HS-27A (cell line): ENCODE measurements around the gene PRR23A.
"Not testable (repeated sequence)": the region's sequence is repeated elsewhere in the genome, so short reads cannot be mapped to it uniquely, and the experiment has no call there.

Experiments used
- DNase-seq: peaks from one replicate; pipeline ENCODE4 v3.0.0-alpha.2; 2012; ENCODE audit warnings: low read depth, missing footprints

Gene PRR23A

DNA sequence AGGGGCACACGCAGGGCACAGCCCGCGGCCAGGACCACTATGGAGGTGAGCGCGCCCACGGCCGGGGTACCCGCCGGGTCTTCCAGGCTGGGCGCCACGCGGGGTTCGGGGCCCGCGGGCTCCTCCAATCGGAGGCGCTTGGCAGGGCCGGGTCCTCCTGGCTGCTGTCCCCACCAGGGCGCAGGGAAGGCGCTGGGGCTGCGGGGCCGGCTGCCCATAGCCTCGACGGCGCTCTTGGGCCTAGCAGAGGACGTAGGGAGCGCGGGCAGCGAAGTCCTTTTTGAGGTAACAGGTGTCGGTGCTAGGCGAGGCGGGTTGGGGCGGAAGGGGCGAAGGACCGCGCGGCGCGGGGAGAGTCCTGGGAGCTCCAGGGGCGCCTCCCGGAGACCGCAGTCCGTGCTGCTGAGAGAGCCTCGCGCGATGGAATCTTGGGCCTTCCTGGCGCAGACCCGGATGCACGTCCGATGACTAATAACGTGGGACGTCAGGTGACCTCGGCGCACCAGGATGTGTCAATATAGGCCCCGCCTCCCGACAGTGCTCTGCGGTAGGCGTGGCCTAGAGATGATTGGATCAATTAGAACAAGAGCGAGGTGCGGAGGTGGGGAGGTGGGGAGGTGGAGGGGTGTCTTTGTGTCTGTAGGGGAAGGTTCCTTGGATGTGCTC, at the start of gene PRR23A:
PRR23A (minus strand) TSS at position 218 of the 666 bp plus-strand sequence; CDS start at position 218, 0 bp downstream.
- DNase-seq, result no peak

DNA sequence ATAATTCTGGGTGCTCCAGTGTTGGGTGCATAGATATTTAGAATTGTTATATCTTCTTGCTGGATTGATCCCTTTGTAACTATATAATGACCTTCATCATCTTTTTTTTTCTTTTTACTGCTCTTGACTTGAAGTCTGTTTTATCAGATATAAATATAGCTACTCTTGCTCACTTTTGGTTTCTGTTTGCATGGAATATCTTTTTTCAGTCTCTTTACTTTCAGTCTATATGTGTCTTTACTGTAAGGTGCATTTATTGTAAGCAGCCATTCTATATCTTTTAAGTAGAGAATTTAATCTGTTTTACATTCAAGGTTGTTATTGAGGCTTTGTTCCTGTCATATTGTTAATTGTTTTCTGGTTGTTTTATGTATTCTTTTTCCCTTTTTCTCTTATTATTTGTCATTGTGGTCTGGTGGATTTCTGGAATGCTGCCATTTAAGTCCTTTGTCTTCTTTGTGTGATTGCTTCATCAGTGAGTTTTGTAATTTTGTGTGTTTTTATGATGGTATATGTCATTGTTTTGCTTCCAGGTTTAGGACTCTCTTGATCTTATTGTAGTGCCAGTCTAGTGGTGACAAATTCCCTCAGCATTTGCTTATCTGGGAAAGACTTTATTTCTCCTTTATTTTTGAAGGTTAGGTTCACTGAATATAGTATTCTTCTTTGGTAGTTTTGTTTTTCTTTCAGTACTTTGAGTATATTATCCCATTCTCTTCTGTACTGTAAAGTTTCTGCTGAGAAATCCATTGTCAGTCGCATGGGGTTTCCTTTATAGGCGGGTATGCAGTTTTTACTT, 46.9 kb upstream of the PRR23A start:
- DNase-seq, result no peak

DNA sequence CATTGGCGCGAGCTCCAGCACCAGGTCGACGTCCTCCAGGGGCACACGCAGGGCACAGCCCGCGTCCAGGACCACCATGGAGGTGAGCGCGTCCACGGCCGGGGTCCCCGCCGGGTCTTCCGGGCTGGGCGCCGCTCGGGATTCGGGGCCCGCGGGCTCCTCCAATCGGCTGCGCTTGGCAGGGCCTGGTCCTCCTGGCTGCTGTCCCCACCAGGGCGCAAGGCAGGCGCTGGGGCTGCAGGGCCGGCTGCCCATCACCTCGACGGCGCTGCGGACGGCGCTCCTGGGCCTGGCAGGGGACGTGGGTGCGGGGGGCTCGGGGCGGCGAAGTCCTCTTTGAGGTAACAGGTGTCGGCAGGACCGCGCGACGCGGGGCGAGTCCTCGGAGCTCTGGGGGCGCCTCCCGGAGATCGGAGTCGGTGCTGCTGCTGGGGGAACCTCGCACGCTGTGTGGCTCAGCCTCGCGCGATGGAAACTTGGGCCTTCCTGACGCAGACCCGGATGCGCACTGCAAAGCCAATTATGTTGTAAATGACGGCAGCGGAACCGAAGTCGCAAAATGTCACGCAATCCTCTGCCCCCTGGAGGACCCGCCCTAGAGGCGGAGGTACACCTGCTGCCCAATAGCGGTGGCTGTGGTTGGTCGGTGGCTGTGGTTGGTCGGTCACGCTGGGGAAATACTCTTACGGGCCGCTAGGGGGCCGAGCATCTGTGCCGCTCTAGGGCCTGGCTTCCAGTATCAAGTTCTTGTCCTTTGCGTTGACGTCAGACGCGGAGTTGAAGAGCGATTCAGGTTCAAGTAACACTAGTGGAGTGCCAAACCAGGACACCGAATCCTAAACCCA, 38.5 kb upstream of the PRR23A start, which contains the start of gene PRR23C:
PRR23C (minus strand) TSS at position 527 of the 845 bp plus-strand sequence; CDS start at position 255, 272 bp downstream.
- no peak for DNase-seq

DNA sequence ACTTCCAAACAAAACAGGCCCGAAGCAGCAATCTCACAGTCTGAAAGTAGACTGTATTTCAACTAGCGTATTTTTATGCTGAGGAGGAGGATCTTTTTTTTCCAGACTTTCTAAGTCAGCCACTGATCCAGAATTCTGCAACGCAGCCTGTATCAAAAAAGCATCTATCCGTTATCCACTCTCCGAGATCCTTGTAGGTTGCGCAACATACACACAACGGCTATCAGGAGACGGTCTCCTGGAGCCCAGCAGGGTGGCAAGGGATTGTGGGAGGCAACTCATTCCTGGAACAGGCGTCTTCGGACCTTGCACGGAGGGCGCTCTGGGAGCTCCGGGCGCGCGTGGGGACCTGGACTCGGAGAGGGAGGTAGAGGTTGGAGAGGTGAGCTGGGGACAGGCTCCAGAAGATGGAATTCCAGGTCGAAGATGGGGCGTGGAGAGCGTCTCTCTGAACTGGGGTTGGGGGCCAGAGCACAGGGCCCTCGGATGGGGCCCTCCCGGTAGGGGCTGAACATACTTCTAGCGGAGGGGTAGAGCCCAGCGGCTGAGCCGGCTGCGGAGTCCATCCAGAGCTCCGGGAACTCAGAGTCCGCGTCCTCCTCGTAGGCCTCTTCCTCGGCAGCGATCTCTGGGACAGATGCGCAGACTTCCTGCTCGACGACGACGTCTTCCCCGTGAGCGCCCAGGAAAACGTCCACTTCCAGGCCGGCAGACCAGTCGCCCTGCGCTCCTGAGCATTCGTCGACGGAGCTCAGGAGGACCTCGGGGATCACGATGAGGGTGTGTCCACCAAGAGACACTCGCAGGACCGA, 37.7 kb upstream of the PRR23A start:
- no peak for DNase-seq

DNA sequence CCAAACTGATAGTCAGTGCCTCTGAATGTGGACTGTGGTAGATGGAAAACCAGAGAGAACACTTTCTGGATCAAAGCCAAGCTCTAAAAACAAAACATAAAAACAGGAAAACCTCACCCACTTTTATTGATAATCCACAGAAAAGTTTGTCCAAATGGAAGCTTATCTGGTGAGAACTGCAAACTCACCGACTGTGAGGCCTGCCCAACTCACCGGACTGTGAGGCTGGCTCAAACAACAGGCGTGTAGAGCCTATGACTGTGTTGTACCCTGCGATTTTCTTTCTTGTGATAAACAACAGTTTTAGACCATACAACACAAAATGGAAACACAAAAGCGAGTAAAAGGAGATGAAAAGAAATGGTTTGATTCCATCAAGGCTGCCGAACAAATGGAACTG, 31.4 kb upstream of the PRR23A start:
- DNase-seq, result no peak

DNA sequence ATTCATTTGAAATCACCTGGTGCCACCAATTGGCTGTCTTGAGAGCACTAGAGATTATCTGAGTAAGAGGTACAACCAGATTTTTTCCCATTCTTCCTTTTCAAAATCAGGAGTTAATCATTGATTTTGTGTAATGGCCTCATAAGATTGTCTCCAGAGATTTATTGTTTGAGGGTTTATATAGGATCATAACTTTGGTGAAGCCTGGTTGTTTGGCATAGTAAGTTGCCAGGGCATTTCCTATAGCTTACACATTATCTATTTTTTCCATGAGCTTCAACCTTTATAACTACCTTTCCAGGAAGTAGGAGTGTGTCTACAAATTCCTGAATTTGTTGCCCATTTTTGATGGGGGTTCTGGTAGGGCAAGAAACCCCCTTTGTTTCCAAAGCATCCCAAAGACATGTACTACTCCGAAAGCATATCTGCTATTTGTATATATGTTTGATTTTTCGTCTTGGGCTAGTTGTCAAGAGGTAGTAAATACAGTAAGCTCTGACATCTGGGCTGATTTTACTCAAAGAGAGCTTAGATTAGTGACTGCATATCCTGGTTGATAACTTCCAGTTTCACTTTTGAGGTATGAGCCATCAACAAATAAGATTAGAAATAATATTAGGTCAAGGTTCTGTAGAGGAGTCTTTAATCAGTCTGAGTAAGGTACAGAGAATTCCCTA, 26.4 kb upstream of the PRR23A start:
- DNase-seq, result no peak

DNA sequence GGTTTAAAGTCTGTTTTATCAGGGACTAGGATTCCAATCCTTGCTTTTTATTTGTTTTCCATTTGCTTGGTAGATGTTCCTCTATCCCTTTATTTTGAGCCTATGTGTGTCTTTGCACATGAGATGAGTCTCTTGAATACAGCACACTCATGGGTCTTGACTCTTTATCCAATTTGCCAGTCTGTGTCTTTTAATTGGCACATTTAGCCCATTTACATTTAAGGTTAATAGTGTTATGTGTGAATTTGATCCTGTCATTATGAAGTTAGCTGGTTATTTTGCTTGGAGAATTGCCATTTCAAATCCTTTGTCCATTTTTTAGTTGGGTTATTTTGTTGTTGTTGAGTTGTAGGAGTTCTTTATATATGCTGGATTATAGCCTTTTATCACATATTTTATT, 24.5 kb upstream of the PRR23A start:
- DNase-seq, result not testable (repeated sequence)

DNA sequence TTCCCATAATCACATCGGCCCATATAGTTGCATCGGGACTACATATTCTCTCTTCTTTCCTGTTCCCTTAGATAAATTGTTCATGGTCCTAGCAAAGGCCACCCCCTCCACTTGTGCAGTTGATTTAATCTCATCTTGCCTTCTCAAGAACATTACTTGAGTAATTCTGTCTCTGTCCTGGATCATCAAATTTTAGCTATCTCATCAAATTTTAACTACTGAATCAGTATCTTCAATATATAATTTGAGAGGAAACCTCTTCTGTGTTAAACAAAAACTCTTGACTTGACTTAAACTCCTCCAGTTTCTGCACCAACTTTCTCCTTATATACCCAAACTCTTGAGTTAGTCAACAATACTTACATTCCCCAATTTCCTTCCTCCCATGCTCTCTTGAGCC, 18.9 kb upstream of the PRR23A start:
- DNase-seq, result no peak

DNA sequence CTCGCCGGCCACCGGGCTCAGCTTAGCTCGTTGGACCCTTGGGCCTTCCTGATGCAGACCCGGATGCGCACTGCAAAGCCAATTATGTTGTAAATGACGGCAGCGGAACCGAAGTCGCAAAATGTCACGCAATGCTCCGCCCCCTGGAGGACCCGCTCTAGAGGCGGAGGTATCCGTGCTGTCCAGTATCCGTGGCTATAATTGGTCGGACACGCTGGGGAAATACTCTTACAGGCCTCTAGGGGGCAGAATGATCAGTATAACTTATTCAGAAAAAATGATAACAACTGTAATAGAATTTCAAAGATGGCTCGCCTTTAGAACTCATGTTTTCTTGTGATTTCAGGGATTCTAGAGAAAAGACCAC, 14.8 kb upstream of the PRR23A start, which contains the start of gene PRR23B:
PRR23B (minus strand) TSS at position 59 of the 367 bp plus-strand sequence. CDS start 265 bp downstream, outside the sequence.
- DNase-seq, result no peak

DNA sequence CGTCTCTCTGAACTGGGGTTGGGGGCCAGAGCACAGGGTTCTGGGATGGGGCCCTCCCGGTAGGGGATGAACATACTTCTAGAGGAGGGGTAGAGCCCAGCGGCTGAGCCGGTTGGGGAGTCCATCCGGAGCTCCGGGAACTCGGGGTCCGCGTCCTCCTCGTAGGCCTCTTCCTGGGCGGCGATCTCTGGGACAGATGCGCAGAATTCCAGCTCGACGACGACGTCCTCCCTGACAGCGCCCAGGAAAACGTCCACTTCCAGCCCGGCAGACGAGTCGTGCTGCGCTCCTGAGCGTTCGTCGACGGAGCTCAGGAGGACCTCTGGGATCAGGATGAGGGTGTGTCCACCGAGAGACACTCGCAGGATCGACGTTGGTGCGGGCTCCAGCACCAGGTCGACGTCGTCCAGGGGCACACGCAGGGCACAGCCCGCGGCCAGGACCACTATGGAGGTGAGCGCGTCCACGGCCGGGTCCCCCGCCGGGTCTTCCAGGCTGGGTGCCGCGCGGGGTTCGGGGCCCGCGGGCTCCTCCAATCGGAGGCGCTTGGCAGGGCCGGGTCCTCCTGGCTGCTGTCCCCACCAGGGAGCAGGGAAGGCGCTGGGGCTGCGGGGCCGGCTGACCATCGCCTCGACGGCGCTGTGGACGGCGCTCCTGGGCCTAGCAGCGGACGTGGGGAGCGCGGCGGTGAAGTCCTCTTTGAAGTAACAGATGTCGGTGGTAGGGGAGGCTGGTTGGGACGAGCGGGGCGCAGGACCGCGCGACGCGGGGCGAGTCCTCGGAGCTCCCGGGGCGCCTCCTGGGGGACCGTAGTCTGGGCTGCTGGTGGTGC, 14.2 kb upstream of the PRR23A start:
- DNase-seq, result no peak

DNA sequence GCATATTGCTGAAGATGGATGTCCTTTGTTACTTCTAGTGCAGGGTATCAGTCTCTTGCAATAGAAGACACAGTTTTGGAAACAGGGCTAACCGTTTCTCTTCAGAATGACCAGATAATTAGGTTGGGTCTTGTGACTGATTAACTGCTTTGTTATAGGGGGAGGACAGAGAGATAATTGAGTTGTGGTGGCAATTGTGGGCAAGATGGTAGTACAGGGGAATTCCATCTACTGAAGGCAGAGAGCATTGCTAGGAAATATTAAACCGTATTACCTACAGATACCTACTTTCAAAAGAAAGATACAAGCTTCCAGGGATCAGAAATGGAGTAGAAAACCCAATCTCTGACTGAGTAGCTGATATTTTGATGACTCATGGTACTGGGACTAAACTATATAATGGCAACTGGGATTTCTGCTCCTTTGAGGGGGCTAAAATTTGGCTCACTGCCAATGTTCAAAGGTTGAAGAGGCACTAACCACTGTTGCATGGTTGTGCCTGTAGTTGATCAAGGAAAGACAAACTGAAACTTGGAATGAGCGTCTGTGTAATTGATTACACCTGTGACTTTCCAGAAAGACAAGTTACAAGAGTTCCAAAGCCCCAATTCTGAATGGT, 10.5 kb upstream of the PRR23A start:
- DNase-seq, result no peak

DNA sequence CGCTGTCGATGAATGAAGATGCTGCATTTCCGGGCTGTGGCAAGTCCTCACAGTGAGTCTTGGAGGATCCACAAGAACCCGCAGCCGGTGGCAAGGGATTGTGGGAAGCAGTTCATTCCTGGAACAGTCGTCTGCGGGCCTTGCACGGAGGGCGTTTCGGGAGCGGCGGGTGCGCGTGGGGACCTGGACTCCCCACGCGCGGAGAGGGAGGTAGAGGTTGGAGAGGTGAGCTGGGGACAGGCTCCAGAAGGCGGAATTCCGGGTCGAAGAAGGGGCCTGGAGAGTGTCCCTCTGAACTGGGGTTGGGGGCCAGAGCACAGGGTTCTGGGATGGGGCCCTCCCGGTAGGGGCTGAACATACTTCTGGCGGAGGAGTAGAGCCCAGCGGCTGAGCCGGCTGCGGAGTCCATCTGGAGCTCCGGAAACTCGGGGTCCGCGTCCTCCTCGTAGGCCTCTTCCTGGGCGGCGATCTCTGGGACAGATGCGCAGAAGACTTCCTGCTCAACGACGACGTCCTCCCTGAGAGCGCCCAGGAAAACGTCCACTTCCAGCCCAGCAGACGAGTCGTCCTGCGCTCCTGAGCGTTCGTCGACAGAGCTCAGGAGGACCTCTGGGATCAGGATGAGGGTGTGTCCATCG, 593 bp downstream of the PRR23A start:
- no peak for DNase-seq

DNA sequence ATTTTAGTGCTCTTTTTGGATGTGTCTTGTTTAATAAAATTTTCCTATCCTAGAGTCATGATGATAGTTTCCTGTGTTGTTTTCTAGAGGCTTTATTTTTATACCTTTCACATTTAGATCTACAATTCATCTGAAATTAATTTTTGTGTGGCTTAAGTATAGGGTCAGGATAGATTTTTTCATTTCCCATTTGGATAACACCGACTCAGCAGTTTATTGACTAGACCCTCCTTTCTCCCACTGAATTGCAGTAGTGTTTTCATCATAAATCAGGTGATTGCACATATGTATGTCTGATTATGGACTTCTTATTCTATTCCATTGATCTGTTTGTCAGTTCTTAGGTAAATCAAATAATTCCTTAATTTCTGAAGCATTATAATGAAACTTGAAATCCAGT, 10.4 kb downstream of the PRR23A start:
- DNase-seq, result no peak

DNA sequence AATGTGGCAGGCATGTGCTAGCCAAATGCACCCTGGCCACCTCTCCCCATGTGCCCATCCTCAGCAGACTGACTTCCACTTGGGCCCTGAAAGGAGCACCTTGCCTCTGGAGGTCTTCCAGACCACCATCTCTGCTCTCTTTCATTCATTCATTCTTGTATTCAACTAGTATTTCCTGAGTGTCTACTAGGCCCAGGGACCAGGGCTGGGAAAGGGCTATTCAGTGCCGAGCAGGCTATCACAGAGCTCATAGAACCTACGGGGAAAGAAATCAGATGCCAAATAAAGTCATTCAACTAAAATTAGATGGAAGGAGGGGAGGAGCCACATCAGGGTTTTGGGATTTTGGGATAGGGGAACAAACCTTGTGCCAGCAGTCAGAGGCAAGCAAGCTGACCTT, 18.9 kb downstream of the PRR23A start:
- no peak for DNase-seq

DNA sequence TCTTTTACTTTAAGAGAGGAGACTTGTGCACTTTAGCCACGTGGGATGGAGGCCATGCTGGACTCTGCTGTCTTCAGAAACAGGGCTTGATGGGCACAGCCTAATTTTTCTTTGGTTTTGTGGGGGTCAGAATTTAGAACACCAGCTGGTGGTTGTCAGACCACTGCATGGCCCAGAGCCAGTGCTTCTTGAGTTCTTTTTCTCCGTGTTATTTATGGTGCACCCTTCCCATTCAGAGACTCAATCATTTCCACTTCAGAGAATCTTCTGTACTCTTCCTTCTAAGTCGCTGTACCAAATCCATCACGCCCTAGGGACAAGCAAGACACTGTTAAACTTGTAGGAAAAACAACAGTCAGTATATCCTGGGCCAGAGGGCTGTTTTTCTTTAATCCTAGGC, 20.1 kb downstream of the PRR23A start:
- DNase-seq, result no peak

DNA sequence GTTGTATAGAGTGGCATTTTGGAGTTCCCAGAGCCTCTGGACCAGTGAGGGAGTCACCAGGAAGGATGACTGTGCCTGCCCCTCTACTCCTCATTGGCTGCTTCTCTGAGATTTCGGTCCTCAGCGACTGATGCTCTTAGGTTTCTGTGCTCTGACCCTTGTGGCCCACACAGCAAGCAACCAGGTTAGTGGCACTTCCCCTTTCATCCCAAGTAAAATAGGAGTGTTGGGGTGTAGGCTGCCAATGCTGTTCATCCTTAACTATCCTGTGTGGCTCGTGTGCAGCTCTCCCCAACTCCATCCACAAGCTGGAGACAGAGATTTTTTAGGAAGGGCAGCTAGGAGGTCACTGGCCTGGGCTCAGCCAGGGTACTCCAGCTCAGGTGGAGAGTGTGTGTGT, 21.3 kb downstream of the PRR23A start:
- DNase-seq, result no peak

DNA sequence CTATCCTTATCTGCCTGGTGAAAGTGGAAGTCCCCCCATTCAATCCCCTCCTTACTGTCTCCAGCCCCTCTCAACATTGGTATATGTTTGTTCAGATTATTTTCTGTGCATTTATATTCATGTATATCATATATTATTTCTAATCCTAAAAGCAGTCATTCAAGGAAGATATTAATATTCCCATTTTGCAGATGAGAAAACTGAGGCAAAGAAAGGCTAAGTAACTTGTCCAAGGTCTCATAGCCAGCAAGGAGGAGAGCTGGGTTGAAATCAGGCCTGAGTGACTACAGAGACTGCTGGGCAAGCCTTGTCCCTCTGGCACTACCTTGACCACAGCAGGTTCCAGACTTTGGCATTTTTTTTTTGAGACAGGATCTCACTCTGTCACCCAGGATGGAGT, 30.0 kb downstream of the PRR23A start:
- no peak for DNase-seq

DNA sequence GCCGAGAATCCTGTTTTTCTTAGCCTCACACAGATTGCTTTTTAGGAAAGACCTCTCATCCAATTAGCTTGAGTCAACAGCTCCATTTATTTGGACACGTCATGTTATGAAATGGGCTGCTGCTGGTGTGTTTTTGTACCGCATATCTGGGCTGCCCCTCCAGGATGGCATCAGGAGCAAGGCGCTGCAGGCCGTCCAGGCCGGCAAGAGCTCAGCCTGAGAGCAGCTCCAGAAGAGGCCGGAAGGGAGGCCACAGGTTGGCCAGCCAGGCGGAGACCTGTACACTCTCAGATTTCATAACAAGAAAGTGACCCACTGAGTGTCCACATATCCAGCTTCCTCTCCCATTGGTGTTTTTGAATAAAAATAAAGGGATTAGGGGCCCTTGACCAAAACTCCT, 30.7 kb downstream of the PRR23A start:
- DNase-seq, result no peak

DNA sequence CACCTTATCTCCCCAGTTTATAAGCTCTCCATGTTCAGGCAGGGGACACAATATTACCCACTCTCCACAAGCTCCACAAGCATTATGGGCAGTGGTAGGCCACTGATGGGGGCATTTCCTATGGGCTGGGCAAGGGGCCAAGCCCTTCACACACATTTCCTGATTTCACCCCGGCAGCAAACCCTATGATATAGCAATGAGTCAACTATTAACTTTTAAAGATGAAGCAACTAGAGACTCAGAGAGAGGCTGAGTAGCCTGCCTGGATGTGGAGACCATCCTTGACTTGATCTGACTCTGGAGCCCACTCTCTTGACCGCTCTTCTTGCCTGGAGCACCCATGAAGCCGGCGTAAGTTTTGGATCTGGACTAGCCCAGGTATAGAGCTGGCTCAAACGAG, 31.6 kb downstream of the PRR23A start:
- DNase-seq, result no peak
